Middle frontal gyrus (tissue), 1 donor: ENCODE results near the gene SLC16A7.

Source experiments
- DNase-seq: peaks from one replicate; pipeline ENCODE4 v3.0.0-alpha.2; 2015; ENCODE audit warnings: low spot score; ENCODE audit errors: extremely low spot score

Gene SLC16A7

GRCh38 chr12:59834659-59835474 is 239.0 kb downstream of the SLC16A7 start:
- DNase-seq: no peak
